Right lobe of liver (tissue), 4 donors: ENCODE data around the gene ACOD1.

ENCODE experiments used
- POLR2A ChIP-seq: fragments of 450-650 bp; IDR thresholded peaks from one replicate; pipeline ENCODE4 v1.6.1; 2017; ENCODE audit warnings: antibody characterized with exemption, mild to moderate bottlenecking
- TF ChIP-seq, protein P1 (sequence below), 4 donors: fragments of 200-600 bp in 3 of 4; fragments of 450-650 bp in 1 of 4; IDR thresholded peaks; one replicate each; pipeline versions ENCODE4 v1.5.1 to v1.8.0; 2016 to 2022; ENCODE audit warnings: antibody characterized with exemption in 4 of 4, mild to moderate bottlenecking in 2 of 4
- donor health status: DM: no; HTN: no; CAD: no.
- donor health status: DM: no; HTN: no; CAD: no.
- donor health status: DM: no; HTN: yes; CAD: no.

- TF ChIP-seq, protein P1, sequence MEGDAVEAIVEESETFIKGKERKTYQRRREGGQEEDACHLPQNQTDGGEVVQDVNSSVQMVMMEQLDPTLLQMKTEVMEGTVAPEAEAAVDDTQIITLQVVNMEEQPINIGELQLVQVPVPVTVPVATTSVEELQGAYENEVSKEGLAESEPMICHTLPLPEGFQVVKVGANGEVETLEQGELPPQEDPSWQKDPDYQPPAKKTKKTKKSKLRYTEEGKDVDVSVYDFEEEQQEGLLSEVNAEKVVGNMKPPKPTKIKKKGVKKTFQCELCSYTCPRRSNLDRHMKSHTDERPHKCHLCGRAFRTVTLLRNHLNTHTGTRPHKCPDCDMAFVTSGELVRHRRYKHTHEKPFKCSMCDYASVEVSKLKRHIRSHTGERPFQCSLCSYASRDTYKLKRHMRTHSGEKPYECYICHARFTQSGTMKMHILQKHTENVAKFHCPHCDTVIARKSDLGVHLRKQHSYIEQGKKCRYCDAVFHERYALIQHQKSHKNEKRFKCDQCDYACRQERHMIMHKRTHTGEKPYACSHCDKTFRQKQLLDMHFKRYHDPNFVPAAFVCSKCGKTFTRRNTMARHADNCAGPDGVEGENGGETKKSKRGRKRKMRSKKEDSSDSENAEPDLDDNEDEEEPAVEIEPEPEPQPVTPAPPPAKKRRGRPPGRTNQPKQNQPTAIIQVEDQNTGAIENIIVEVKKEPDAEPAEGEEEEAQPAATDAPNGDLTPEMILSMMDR (IDR thresholded peaks at IDR 0.05) = no peak
- TF ChIP-seq POLR2A = no peak
Observed at GRCh38 chr13:76934671-76935070, 13.6 kb upstream of the ACOD1 start.
